ENCODE data around the gene GRIP1. TPM values are rescaled to one million over a fixed set of nuclear protein-coding genes. Genes with fewer than 3 reads are reported as not detected.

Gene GRIP1
- total RNA-seq, 1 donor, result under 0.01 TPM

DNA sequence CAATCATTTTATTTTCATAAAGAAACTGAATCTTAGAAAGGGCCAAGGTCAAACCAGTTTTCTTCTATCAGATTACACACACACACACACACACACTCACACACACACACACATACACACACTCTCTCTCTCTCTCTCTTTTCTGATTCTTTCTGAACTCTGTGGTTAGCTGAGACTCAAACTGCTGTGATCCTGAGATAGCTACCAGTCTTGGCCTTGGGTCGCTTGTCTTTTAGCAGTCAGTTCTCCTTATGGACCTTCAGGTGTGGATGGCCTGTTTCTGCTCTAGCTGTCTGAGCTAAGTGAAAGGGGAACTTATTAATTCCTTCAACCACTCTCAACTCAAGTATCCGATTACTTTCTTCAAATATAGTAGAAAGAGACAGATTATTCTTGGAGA lies 145.1 kb downstream of the GRIP1 start:
- no peaks in the 10 kb centered on the region for H4K20me1 ChIP-seq (ENCODE audit: insufficient read depth, low read length)
- no peaks in the 10 kb centered on the region for H3K27me3 ChIP-seq (ENCODE audit: insufficient read depth, low read length)
- no peaks in the 10 kb centered on the region for H3K4me1 ChIP-seq (ENCODE audit: insufficient read depth, low read length)
- no peaks in the 10 kb centered on the region for H3K79me2 ChIP-seq (ENCODE audit: insufficient read depth, low read length)
- no peak for DNase-seq (ENCODE audit: insufficient read length, low spot score, missing footprints)
- no peak overlapping the region for H2AFZ ChIP-seq (ENCODE audit: low read length)
- no peaks in the 10 kb centered on the region for H3K36me3 ChIP-seq (ENCODE audit: insufficient read depth, low read length)
- TF ChIP-seq CTCF (IDR thresholded peaks at IDR 0.05; ENCODE audit: extremely low read depth, low read depth, low read length), result no peak
- no peak overlapping the region for H3K27ac ChIP-seq (ENCODE audit: low read depth, low read length)
- H3K4me2 ChIP-seq (ENCODE audit: insufficient read depth, low read length), result no peak overlapping the region
- no peaks in the 10 kb centered on the region for H3K9me3 ChIP-seq (ENCODE audit: low read depth, low read length)
- no peak overlapping the region for H3K4me3 ChIP-seq (ENCODE audit: insufficient read depth, low read length)

GRCh38 chr12:66531766-66532165 lies 147.1 kb downstream of the GRIP1 start:
- no peak for TF ChIP-seq CTCF (IDR thresholded peaks at IDR 0.05; ENCODE audit: extremely low read depth, low read depth, low read length)

GRCh38 chr12:66529934-66530333 lies 148.9 kb downstream of the GRIP1 start:
- H3K4me2 ChIP-seq (ENCODE audit: insufficient read depth, low read length), result no peak overlapping the region
- H4K20me1 ChIP-seq (ENCODE audit: insufficient read depth, low read length), result no peaks in the 10 kb centered on the region
- H3K4me1 ChIP-seq (ENCODE audit: insufficient read depth, low read length), result no peaks in the 10 kb centered on the region
- no peaks in the 10 kb centered on the region for H3K79me2 ChIP-seq (ENCODE audit: insufficient read depth, low read length)
- H3K4me3 ChIP-seq (ENCODE audit: insufficient read depth, low read length), result no peak overlapping the region
- H2AFZ ChIP-seq (ENCODE audit: low read length), result no peak overlapping the region
- H3K36me3 ChIP-seq (ENCODE audit: insufficient read depth, low read length), result no peaks in the 10 kb centered on the region
- no peak for TF ChIP-seq CTCF (IDR thresholded peaks at IDR 0.05; ENCODE audit: extremely low read depth, low read depth, low read length)
- H3K27me3 ChIP-seq (ENCODE audit: insufficient read depth, low read length), result no peaks in the 10 kb centered on the region
- DNase-seq (ENCODE audit: insufficient read length, low spot score, missing footprints), result no peak
- H3K27ac ChIP-seq (ENCODE audit: low read depth, low read length), result no peak overlapping the region
- H3K9me3 ChIP-seq (ENCODE audit: low read depth, low read length), result no peaks in the 10 kb centered on the region

More at GRCh38 chr12:66531766-66532165, 147.1 kb downstream of the GRIP1 start:
- H3K27me3 ChIP-seq (ENCODE audit: insufficient read depth, low read length), result no peaks in the 10 kb centered on the region
- no peaks in the 10 kb centered on the region for H3K9me3 ChIP-seq (ENCODE audit: low read depth, low read length)
- H3K27ac ChIP-seq (ENCODE audit: low read depth, low read length), result no peak overlapping the region
- H3K79me2 ChIP-seq (ENCODE audit: insufficient read depth, low read length), result no peaks in the 10 kb centered on the region
- H2AFZ ChIP-seq (ENCODE audit: low read length), result no peak overlapping the region
- H3K4me1 ChIP-seq (ENCODE audit: insufficient read depth, low read length), result no peaks in the 10 kb centered on the region
- DNase-seq (ENCODE audit: insufficient read length, low spot score, missing footprints), result no peak
- no peak overlapping the region for H3K4me2 ChIP-seq (ENCODE audit: insufficient read depth, low read length)
- H3K36me3 ChIP-seq (ENCODE audit: insufficient read depth, low read length), result no peaks in the 10 kb centered on the region
- H4K20me1 ChIP-seq (ENCODE audit: insufficient read depth, low read length), result no peaks in the 10 kb centered on the region
- no peak overlapping the region for H3K4me3 ChIP-seq (ENCODE audit: insufficient read depth, low read length)

DNA sequence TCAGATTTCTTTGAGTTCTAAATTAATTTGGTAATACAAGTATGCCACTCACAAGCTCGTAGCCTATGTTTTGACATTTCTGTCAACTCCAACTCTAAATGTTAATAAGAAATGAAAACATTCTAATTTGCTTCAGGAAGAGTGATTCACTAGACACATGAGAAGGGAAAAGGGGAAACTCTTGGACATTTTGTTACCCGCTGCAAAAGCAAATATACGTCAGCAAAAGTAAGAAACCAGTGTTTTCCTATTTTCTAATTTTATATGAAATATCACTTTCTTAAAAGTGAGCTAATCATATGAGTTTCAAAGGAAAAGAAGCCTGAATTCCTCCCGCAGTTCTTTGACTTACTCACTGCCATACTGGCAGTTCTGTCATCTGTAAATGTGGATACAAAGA lies 162.3 kb downstream of the GRIP1 start:
- Histone ChIP-seq H3K4me2 (ENCODE audit: insufficient read depth, low read length) (no peak overlapping the region), H2AFZ (ENCODE audit: low read length) (no peak overlapping the region), H3K27me3 (ENCODE audit: insufficient read depth, low read length) (no peaks in the 10 kb centered on the region), H4K20me1 (ENCODE audit: insufficient read depth, low read length) (no peaks in the 10 kb centered on the region), H3K27ac (ENCODE audit: low read depth, low read length) (no peak overlapping the region), H3K9me3 (ENCODE audit: low read depth, low read length) (no peaks in the 10 kb centered on the region), H3K4me3 (ENCODE audit: insufficient read depth, low read length) (no peak overlapping the region), H3K79me2 (ENCODE audit: insufficient read depth, low read length) (no peaks in the 10 kb centered on the region), H3K4me1 (ENCODE audit: insufficient read depth, low read length) (no peaks in the 10 kb centered on the region), H3K36me3 (ENCODE audit: insufficient read depth, low read length) (no peaks in the 10 kb centered on the region)
- DNase-seq (ENCODE audit: insufficient read length, low spot score, missing footprints), result no peak
- TF ChIP-seq CTCF (IDR thresholded peaks at IDR 0.05; ENCODE audit: extremely low read depth, low read depth, low read length), result no peak
